Neural cell (in vitro differentiated cells): ENCODE data around the gene SCYL1. TPM values are rescaled to one million over a fixed set of nuclear protein-coding genes. Genes with fewer than 3 reads are reported as not detected.

Experiments used
- H2AFZ ChIP-seq: fragments of 200-600, 300-800 bp; sonication (generic), shearing (Covaris generic); 2 replicates; pipeline ENCODE4 v1.6.0; 2014; ENCODE audit warnings: low read depth, mild to moderate bottlenecking, antibody characterized with exemption, low read length, moderate library complexity
- H3F3A ChIP-seq: fragments of 200-600 bp; shearing (Covaris generic); 2 replicates; pipeline ENCODE4 v1.6.1; 2016; ENCODE audit warnings: mild to moderate bottlenecking, moderate library complexity, mixed read lengths, antibody characterized with exemption, low read length; ENCODE audit not compliant: insufficient read depth, poor library complexity, severe bottlenecking
- H3K27ac ChIP-seq: fragments of 200-600, 300-800 bp; sonication (generic), shearing (Covaris generic); 2 replicates; pipeline ENCODE4 v1.5.1; 2014; ENCODE audit warnings: mild to moderate bottlenecking, low read length, moderate library complexity
- H3K27me3 ChIP-seq: fragments of 300-800, 200-600 bp; sonication (generic), shearing (Covaris generic); 2 replicates; pipeline ENCODE4 v1.6.0; 2014; ENCODE audit warnings: mild to moderate bottlenecking, low read depth, low read length, moderate library complexity; ENCODE audit not compliant: insufficient read depth
- H3K36me3 ChIP-seq: fragments of 300-800, 200-600 bp; sonication (generic), shearing (Covaris generic); 2 replicates; pipeline ENCODE4 v1.5.1; 2014; ENCODE audit warnings: mild to moderate bottlenecking, antibody characterized with exemption, low read length, moderate library complexity; ENCODE audit not compliant: insufficient read depth
- H3K4me2 ChIP-seq: fragments of 300-800, 200-600 bp; sonication (generic), shearing (Covaris generic); 2 replicates; pipeline ENCODE4 v1.6.0; 2014; ENCODE audit warnings: mild to moderate bottlenecking, low read length
- H3K4me3 ChIP-seq: fragments of 300-800, 200-600 bp; sonication (generic), shearing (Covaris generic); 2 replicates; pipeline ENCODE4 v1.5.1; 2014; ENCODE audit warnings: mild to moderate bottlenecking, low read length, moderate library complexity
- H3K79me2 ChIP-seq: fragments of 200-600 bp; shearing (Covaris generic); replicated peaks from 2 replicates; pipeline ENCODE4 v1.6.0; 2014; ENCODE audit warnings: mild to moderate bottlenecking, low read length, moderate library complexity; ENCODE audit not compliant: insufficient read depth
- H3K9ac ChIP-seq: fragments of 300-800, 200-600 bp; sonication (generic), shearing (Covaris generic); 2 replicates; pipeline ENCODE4 v1.6.1; 2016; ENCODE audit warnings: mild to moderate bottlenecking, low read length, mixed read lengths
- H3K9me2 ChIP-seq: fragments of 200-600 bp; shearing (Covaris generic); 2 replicates; pipeline ENCODE4 v1.6.1; 2016; ENCODE audit warnings: mild to moderate bottlenecking, low read length, mixed read lengths; ENCODE audit not compliant: insufficient read depth
- H3K9me3 ChIP-seq: fragments of 200-600, 300-800 bp; sonication (generic), shearing (Covaris generic); 2 replicates; pipeline ENCODE4 v1.6.1; 2016; ENCODE audit warnings: mild to moderate bottlenecking, mixed run types, low read length, moderate library complexity, mixed read lengths
- H4K20me1 ChIP-seq: fragments of 200-600 bp; shearing (Covaris generic); 2 replicates; pipeline ENCODE4 v1.6.1; 2016; ENCODE audit warnings: mild to moderate bottlenecking, mixed run types; ENCODE audit not compliant: insufficient read depth
- EP300 ChIP-seq: fragments of 450-650 bp; conservative IDR thresholded peaks from 2 replicates; pipeline ENCODE4 v1.6.1; 2014; ENCODE audit warnings: antibody characterized with exemption, mild to moderate bottlenecking, moderate library complexity; ENCODE audit not compliant: poor library complexity, severe bottlenecking
- EZH2 ChIP-seq: fragments of 200-600, 300-800 bp; shearing (Covaris generic), sonication (generic); IDR thresholded peaks from 2 replicates; pipeline ENCODE4 v1.6.1; 2014; ENCODE audit warnings: antibody characterized with exemption, low read length, borderline replicate concordance, mild to moderate bottlenecking; ENCODE audit not compliant: insufficient read depth, poor library complexity, severe bottlenecking
- MXI1 ChIP-seq: fragments of 450-650 bp; conservative IDR thresholded peaks from 2 replicates; pipeline ENCODE4 v1.6.1; 2014; ENCODE audit warnings: antibody characterized with exemption, mild to moderate bottlenecking; ENCODE audit not compliant: poor library complexity, severe bottlenecking
- POLR2AphosphoS5 ChIP-seq: IDR thresholded peaks from 2 replicates; pipeline ENCODE4 v1.6.1; 2012
- RAD21 ChIP-seq: fragments of 450-650 bp; conservative IDR thresholded peaks from 2 replicates; pipeline ENCODE4 v1.6.1; 2014; ENCODE audit warnings: antibody characterized with exemption, mild to moderate bottlenecking, moderate library complexity
- SMC3 ChIP-seq: fragments of 450-650 bp; conservative IDR thresholded peaks from 2 replicates; pipeline ENCODE4 v1.6.1; 2014; ENCODE audit warnings: antibody characterized with exemption, mild to moderate bottlenecking, moderate library complexity; ENCODE audit not compliant: poor library complexity
- TAF1 ChIP-seq: IDR thresholded peaks from 2 replicates; pipeline ENCODE4 v1.6.1; 2012; ENCODE audit warnings: low read depth
- polyA plus RNA-seq: library from polyadenylated mRNA; depleted of rRNA; stranded (reverse); fragments of >200 nt; gene quantifications from 2 replicates; pipeline ENCODE4 v1.2.3, GENCODE V29; 2014
- TF ChIP-seq, protein P1 (sequence below): fragments of 450-650 bp; IDR thresholded peaks from 2 replicates; pipeline ENCODE4 v1.5.1; 2014; ENCODE audit warnings: antibody characterized with exemption, mild to moderate bottlenecking, moderate library complexity; ENCODE audit not compliant: poor library complexity, severe bottlenecking
- TF ChIP-seq, protein P2 (sequence below): IDR thresholded peaks from 2 replicates; pipeline ENCODE4 v1.6.1; 2012; ENCODE audit warnings: borderline replicate concordance

The SCYL1 gene
- polyA plus RNA-seq, 1 donor from 2014 or later = 48.3 TPM

- Histone ChIP-seq H3K79me2 (peaks cover 13% of the 10 kb centered on the region), H3K9me2 (no peaks in the 10 kb centered on the region), H3K27me3 (peaks cover 7% of the 10 kb centered on the region), H3F3A (no peaks in the 10 kb centered on the region), H3K9ac (no peak overlapping the region), H3K4me2 (no peak overlapping the region), H3K9me3 (no peaks in the 10 kb centered on the region), H3K36me3 (no peaks in the 10 kb centered on the region), H3K4me3 (no peak overlapping the region), H3K27ac (no peak overlapping the region), H2AFZ (no peak overlapping the region), H4K20me1 (peaks cover 9% of the 10 kb centered on the region)
- TF ChIP-seq TAF1 = no peak
- no peak for TF ChIP-seq POLR2AphosphoS5
- no peak for TF ChIP-seq MXI1
- TF ChIP-seq, protein P1, sequence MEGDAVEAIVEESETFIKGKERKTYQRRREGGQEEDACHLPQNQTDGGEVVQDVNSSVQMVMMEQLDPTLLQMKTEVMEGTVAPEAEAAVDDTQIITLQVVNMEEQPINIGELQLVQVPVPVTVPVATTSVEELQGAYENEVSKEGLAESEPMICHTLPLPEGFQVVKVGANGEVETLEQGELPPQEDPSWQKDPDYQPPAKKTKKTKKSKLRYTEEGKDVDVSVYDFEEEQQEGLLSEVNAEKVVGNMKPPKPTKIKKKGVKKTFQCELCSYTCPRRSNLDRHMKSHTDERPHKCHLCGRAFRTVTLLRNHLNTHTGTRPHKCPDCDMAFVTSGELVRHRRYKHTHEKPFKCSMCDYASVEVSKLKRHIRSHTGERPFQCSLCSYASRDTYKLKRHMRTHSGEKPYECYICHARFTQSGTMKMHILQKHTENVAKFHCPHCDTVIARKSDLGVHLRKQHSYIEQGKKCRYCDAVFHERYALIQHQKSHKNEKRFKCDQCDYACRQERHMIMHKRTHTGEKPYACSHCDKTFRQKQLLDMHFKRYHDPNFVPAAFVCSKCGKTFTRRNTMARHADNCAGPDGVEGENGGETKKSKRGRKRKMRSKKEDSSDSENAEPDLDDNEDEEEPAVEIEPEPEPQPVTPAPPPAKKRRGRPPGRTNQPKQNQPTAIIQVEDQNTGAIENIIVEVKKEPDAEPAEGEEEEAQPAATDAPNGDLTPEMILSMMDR = no peak
- TF ChIP-seq SMC3 = no peak
- TF ChIP-seq EZH2 = no peak
- TF ChIP-seq, protein P2, sequence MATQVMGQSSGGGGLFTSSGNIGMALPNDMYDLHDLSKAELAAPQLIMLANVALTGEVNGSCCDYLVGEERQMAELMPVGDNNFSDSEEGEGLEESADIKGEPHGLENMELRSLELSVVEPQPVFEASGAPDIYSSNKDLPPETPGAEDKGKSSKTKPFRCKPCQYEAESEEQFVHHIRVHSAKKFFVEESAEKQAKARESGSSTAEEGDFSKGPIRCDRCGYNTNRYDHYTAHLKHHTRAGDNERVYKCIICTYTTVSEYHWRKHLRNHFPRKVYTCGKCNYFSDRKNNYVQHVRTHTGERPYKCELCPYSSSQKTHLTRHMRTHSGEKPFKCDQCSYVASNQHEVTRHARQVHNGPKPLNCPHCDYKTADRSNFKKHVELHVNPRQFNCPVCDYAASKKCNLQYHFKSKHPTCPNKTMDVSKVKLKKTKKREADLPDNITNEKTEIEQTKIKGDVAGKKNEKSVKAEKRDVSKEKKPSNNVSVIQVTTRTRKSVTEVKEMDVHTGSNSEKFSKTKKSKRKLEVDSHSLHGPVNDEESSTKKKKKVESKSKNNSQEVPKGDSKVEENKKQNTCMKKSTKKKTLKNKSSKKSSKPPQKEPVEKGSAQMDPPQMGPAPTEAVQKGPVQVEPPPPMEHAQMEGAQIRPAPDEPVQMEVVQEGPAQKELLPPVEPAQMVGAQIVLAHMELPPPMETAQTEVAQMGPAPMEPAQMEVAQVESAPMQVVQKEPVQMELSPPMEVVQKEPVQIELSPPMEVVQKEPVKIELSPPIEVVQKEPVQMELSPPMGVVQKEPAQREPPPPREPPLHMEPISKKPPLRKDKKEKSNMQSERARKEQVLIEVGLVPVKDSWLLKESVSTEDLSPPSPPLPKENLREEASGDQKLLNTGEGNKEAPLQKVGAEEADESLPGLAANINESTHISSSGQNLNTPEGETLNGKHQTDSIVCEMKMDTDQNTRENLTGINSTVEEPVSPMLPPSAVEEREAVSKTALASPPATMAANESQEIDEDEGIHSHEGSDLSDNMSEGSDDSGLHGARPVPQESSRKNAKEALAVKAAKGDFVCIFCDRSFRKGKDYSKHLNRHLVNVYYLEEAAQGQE = no peak
- TF ChIP-seq EP300 = no peak
- no peak for TF ChIP-seq RAD21
Observed at GRCh38 chr11:65578667-65579066, 53.8 kb downstream of the SCYL1 start.

GRCh38 chr11:65579291-65579690 lies 54.4 kb downstream of the SCYL1 start:
- H3K9ac ChIP-seq = no peak overlapping the region
- H3K4me3 ChIP-seq = no peak overlapping the region
- TF ChIP-seq SMC3 (no peak), POLR2AphosphoS5 (no peak), RAD21 (no peak), EZH2 (no peak), TAF1 (no peak), MXI1 (no peak), EP300 (no peak)
- TF ChIP-seq, protein P1 = no peak
- TF ChIP-seq, protein P2 = no peak
- no peak overlapping the region for H3K27ac ChIP-seq
- no peak overlapping the region for H3K4me2 ChIP-seq
- H3K27me3 ChIP-seq = peaks cover 13% of the 10 kb centered on the region
- H3F3A ChIP-seq = no peaks in the 10 kb centered on the region
- H3K36me3 ChIP-seq = no peaks in the 10 kb centered on the region
- no peaks in the 10 kb centered on the region for H3K9me2 ChIP-seq
- peaks cover 10% of the 10 kb centered on the region for H3K79me2 ChIP-seq
- H3K9me3 ChIP-seq = no peaks in the 10 kb centered on the region
- no peak overlapping the region for H2AFZ ChIP-seq
- peaks cover 7% of the 10 kb centered on the region for H4K20me1 ChIP-seq
